Esophagus squamous epithelium (tissue), 5 donors: ENCODE measurements around the gene RTN4R. TPM values are rescaled to one million over a fixed set of nuclear protein-coding genes. Genes with fewer than 3 reads are reported as not detected.

Experiments used
- DNase-seq: peaks from one replicate; lab custom pipeline; 2025; lab: John Stamatoyannopoulos, UW
- H3K27ac ChIP-seq, 4 donors: fragments of 200-600 bp; sonication (generic); one replicate each; pipeline ENCODE4 v1.5.1; 2016 to 2019; ENCODE audit warnings: mild to moderate bottlenecking in 1 of 4
- H3K27me3 ChIP-seq, 4 donors: fragments of 200-600 bp; sonication (generic); 1 replicate in 3 of 4; 2 replicates in 1 of 4; pipeline versions ENCODE4 v1.5.1 to v1.6.0; 2017 to 2021; ENCODE audit warnings: antibody characterized with exemption in 1 of 4
- H3K36me3 ChIP-seq, 3 donors: fragments of 200-600 bp; sonication (generic); one replicate each; pipeline ENCODE4 v1.5.1; 2016 to 2019
- H3K4me1 ChIP-seq, 3 donors: fragments of 200-600 bp; sonication (generic); one replicate each; pipeline ENCODE4 v1.5.1; 2017 to 2019
- H3K4me3 ChIP-seq, 4 donors: fragments of 200-600 bp; sonication (generic); 1 replicate in 3 of 4; 2 replicates in 1 of 4; pipeline ENCODE4 v1.5.1; 2016 to 2019; ENCODE audit warnings: mild to moderate bottlenecking in 2 of 4, moderate library complexity in 1 of 4
- H3K9me3 ChIP-seq, 3 donors: fragments of 200-600 bp; sonication (generic); one replicate each; pipeline ENCODE4 v1.5.1; 2016 to 2019
- CTCF ChIP-seq, 6 experiments: fragments of 450-650 bp in 4 of 6; fragments of 200-600 bp in 2 of 6; sonication (generic) in 2 of 6; IDR thresholded peaks; one replicate each; pipeline ENCODE4 v1.5.1; 2016 to 2019; ENCODE audit warnings: antibody characterized with exemption in 6 of 6, mild to moderate bottlenecking in 4 of 6, moderate library complexity in 4 of 6
- POLR2A ChIP-seq, 4 donors: fragments of 450-650 bp; IDR thresholded peaks; one replicate each; pipeline ENCODE4 v1.6.1; 2017; ENCODE audit warnings: antibody characterized with exemption in 4 of 4, mild to moderate bottlenecking in 4 of 4, moderate library complexity in 3 of 4
- WGBS, 2 donors: methylation state at CpG; one replicate each; pipeline ENCODE4 v1.1.5; 2018; 5-methylcytosine and 5-hydroxymethylcytosine counted together
- intact Hi-C: fragments of 100-400 bp; cut with DNase I; formaldehyde crosslinking; loops from one replicate; pipeline ENCODE4 v1.15.0; 2022
- total RNA-seq, 4 donors: library from RNA; depleted of rRNA; stranded (reverse); fragments of >200 nt; gene quantifications; one replicate each; pipeline ENCODE4 v1.1.0, GENCODE V29; 2016
- donor health status: DM: yes; HTN: yes; CAD: no.

RTN4R gene
- total RNA-seq, 4 donors from 2014 or later, result 0.97 to 3.9 (median 2.5) TPM

DNA sequence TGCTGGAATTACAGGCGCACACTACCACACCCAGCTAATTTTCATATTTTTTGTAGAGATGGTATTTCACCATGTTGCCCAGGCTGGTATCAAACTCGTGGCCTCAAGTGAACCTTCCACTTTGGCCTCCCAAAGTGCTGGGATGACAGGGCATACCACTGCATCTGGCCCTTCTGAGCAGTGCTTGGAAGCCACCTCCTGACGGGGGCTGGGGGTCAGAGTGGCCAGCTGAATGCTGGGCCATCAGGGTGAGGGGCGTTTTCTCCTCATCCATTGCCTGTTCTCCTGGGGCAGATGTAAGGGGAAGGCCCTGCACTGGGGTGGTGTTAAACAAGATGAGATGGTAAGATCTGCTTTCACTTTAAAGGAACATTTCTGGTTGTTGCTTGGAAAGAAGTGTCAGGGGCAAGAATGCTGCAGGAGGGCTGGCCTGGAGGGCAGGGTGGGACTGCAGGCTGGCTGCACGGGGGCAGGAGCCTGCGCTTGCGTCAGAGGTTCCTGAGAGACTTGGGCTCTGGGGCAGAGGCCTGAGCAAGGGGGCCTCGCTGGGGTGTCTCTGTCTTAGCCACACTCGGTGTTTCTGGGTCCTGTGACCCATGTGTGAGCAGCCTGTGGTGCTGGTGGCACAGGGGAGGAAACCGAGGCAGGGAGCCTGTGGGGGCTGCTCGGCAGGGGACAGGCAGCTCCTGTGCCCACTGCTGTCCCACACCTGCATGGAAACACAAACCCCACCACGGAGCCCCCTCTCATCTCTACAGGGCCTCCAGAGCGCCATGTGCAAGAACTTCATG, 34.5 kb upstream of the RTN4R start:
- H3K9me3 ChIP-seq, result no peaks in the 10 kb centered on the region
- no peak for DNase-seq
- peaks cover 4 to 21% (median 13%) of the 10 kb centered on the region in 3 donors for H3K4me1 ChIP-seq
- H3K36me3 ChIP-seq, result no peaks in the 10 kb centered on the region
- no peak overlapping the region for H3K4me3 ChIP-seq
- intact Hi-C loops, result no loop called here
- H3K27me3 ChIP-seq, result peaks cover 0 to 55% (median 0%) of the 10 kb centered on the region in 4 donors
- WGBS, 2 donors, result 58 to 75% methylated on average over 5 to 6 of the region's 13 CpGs
- no peak for TF ChIP-seq CTCF (IDR thresholded peaks at IDR 0.05)
- no peak for TF ChIP-seq POLR2A (IDR thresholded peaks at IDR 0.05)
- no peak overlapping the region for H3K27ac ChIP-seq

GRCh38 chr22:20299746-20300136, 31.6 kb upstream of the RTN4R start:
- no peak for DNase-seq

GRCh38 chr22:20298803-20299745, 31.0 kb upstream of the RTN4R start:
- TF ChIP-seq POLR2A (IDR thresholded peaks at IDR 0.05) (peak in 1 of 4 donors; percentile 17), CTCF (IDR thresholded peaks at IDR 0.05) (no peak)
- peak; percentile 21 for DNase-seq
- H3K4me1 ChIP-seq, result peaks cover 4 to 21% (median 13%) of the 10 kb centered on the region in 3 donors
- 3% methylated on average over 19 of the region's 90 CpGs; no CpG with 5 or more reads in 1 of the 2 donors for WGBS, 2 donors
- intact Hi-C loops, result no loop called here
- no peaks in the 10 kb centered on the region for H3K36me3 ChIP-seq
- H3K9me3 ChIP-seq, result no peaks in the 10 kb centered on the region
- H3K27ac ChIP-seq, result peak overlapping the region in 3 of 4 donors; percentile 15 to 74 (median 50)
- peak overlapping the region; percentile 42 to 63 (median 57) for H3K4me3 ChIP-seq
- H3K27me3 ChIP-seq, result peaks cover 0 to 35% (median 0%) of the 10 kb centered on the region in 4 donors

More at GRCh38 chr22:20299746-20300136, 31.6 kb upstream of the RTN4R start:
- H3K9me3 ChIP-seq, result no peaks in the 10 kb centered on the region
- peaks cover 4 to 21% (median 13%) of the 10 kb centered on the region in 3 donors for H3K4me1 ChIP-seq
- H3K36me3 ChIP-seq, result no peaks in the 10 kb centered on the region
- intact Hi-C loops, result no loop called here
- H3K4me3 ChIP-seq, result peak overlapping the region; percentile 42 to 63 (median 57)
- peak overlapping the region in 2 of 4 donors; percentile 42 to 74 for H3K27ac ChIP-seq
- TF ChIP-seq CTCF (IDR thresholded peaks at IDR 0.05) (no peak), POLR2A (IDR thresholded peaks at IDR 0.05) (peak in 2 of 4 donors; percentile 14 to 16)
- H3K27me3 ChIP-seq, result peaks cover 0 to 39% (median 0%) of the 10 kb centered on the region in 4 donors
- 0% methylated on average over 5 of the region's 52 CpGs; no CpG with 5 or more reads in 1 of the 2 donors for WGBS, 2 donors

DNA sequence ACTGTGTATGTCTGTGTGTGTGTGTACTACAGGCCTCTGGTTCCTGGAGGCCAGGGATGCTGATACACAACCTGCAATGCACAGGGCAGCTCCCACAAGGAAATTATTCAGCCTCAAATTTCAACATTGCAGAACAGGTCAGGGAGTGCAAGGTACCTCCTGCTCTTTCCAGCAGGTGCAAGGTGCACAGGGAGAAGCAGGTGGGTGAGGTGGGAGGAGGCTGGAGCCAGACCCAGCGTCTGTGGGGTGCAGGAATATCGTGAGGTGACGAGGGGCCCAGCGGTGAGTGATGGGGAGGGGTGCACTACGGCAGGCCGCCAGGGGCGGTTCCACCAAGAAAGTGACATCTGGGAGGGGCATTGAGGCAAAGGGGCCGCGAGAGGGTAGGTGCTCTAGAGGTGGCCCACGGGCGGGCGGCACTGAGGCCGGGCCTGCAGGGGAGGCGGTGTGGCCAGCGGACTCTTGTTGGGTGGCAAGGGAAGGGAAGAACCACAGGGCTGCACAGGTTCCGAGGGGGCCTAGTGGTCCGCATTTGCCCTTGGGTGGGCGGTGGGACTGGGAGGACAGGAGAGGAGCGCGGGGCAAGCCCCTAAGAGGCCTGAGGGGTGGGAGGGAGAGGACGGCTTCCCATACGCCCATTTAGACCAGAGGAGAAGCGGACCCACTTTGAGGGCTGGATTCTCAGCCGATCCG, 30.1 kb upstream of the RTN4R start:
- peaks cover 4 to 21% (median 13%) of the 10 kb centered on the region in 3 donors for H3K4me1 ChIP-seq
- intact Hi-C loops, result no loop called here
- no peaks in the 10 kb centered on the region for H3K9me3 ChIP-seq
- 44 to 67% methylated on average over 19 to 24 of the region's 25 CpGs for WGBS, 2 donors
- no peak for DNase-seq
- peaks cover 0 to 28% (median 0%) of the 10 kb centered on the region in 4 donors for H3K27me3 ChIP-seq
- TF ChIP-seq POLR2A (IDR thresholded peaks at IDR 0.05), result no peak
- no peak for TF ChIP-seq CTCF (IDR thresholded peaks at IDR 0.05)
- H3K27ac ChIP-seq, result peak overlapping the region in 1 of 4 donors; percentile 74
- peak overlapping the region; percentile 42 to 63 (median 57) for H3K4me3 ChIP-seq
- H3K36me3 ChIP-seq, result no peaks in the 10 kb centered on the region
